ENCODE data around the gene PCDH12.

The PCDH12 gene

DNA sequence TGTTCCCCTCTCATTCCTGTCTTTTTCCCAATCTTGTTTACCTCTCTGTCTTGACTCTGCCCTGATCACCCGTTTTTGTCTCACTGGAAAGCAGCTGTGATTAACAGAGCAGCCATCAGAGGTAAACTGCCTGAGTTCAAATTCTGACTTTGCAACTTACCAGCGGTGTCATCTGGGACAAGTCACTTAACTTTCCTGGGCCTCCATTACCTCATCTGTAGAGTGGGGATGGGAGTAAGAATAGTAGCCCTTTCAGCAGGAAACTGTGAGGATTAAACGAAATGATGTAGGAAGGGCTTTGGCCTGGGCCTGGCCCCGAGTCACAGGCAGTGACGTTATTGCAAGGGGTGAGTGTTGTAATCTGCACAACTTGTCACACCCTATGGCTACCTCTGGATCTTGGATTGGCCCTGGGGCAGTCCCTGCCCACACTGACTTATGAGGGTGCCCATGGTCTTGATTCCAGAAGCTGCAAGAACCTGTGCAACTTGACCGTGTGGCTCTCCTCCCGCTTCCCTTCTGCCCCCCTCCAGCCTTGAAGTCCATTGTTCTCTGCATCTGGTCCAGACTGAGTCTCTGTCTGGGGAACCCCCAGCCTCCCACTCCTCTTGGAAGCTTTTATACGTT lies 657 bp upstream of the PCDH12 start:
- no peak overlapping the region for H3K4me2 ChIP-seq (ENCODE audit: low read length)
- peak overlapping the region; percentile 62 for H3K27ac ChIP-seq
- no peak overlapping the region for H3K4me3 ChIP-seq (ENCODE audit: low read depth, low read length)
- H3K36me3 ChIP-seq (ENCODE audit: control insufficient read depth, insufficient read depth, low read length) = no peaks in the 10 kb centered on the region
- TF ChIP-seq, protein P1, sequence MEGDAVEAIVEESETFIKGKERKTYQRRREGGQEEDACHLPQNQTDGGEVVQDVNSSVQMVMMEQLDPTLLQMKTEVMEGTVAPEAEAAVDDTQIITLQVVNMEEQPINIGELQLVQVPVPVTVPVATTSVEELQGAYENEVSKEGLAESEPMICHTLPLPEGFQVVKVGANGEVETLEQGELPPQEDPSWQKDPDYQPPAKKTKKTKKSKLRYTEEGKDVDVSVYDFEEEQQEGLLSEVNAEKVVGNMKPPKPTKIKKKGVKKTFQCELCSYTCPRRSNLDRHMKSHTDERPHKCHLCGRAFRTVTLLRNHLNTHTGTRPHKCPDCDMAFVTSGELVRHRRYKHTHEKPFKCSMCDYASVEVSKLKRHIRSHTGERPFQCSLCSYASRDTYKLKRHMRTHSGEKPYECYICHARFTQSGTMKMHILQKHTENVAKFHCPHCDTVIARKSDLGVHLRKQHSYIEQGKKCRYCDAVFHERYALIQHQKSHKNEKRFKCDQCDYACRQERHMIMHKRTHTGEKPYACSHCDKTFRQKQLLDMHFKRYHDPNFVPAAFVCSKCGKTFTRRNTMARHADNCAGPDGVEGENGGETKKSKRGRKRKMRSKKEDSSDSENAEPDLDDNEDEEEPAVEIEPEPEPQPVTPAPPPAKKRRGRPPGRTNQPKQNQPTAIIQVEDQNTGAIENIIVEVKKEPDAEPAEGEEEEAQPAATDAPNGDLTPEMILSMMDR (IDR thresholded peaks at IDR 0.05) = no peak
- no peaks in the 10 kb centered on the region for H3K9me3 ChIP-seq (ENCODE audit: control insufficient read depth, low read length)
- no peak overlapping the region for H2AFZ ChIP-seq
- no peaks in the 10 kb centered on the region for H3K79me2 ChIP-seq
- no peak overlapping the region for H3K9ac ChIP-seq
- H3K27me3 ChIP-seq (ENCODE audit: control insufficient read depth, insufficient read depth, low read length) = no peaks in the 10 kb centered on the region
- H3K4me1 ChIP-seq = peaks cover 3% of the 10 kb centered on the region

DNA sequence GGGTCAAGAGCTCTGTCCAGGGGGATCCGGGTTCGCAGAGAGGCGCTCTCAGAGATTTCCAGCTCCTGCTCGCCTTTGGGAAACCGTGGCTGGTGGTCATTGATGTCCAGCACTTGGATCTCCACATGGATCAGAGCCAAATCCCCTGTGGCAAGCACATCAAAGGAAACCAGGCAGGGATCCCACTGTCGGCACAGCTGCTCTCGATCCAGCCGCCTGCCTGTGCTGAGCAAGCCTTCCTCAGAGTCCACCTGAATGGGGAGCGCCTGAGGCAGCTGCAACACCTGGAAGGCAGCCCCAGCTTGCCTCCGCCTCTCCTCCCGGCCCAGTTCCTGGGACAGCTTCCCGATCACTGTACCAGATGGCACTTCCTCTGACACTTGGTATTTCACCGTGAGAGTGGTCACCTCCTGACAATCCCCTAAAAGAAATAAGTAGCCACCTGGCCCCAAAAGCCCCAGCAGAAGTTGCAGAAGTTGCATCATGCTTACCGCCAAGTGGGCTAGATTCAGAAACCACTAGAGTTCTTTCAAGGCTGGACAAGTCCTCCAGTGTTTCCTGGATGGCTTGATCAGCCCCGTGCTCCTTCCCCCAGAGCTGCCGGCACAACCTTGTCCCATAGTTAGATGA lies 520 bp downstream of the PCDH12 start:
- H3K9ac ChIP-seq = no peak overlapping the region
- TF ChIP-seq, protein P1 (IDR thresholded peaks at IDR 0.05) = no peak

DNA sequence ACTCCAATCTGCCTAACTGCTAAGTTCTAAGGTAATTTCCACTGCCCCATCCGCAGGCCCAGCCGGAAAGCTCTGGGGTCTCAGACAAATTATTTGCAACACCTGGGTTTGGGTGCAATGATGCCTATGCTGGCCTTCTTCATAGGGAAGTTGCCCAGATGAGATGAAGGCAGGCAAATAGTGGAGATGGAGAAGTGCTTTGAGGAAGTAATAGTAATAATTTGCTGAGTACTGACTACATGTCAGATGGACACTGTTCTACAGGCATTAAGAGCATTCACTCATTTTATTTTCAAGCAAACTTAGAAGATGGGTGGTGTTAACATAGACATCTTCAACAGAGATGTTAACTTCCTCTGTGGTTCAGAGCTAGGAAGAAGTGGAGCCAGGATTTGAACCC lies 3.8 kb downstream of the PCDH12 start:
- H3K27ac ChIP-seq = no peak overlapping the region
- H3K27me3 ChIP-seq (ENCODE audit: control insufficient read depth, insufficient read depth, low read length) = no peaks in the 10 kb centered on the region
- H3K9ac ChIP-seq = no peak overlapping the region
- H3K9me3 ChIP-seq (ENCODE audit: control insufficient read depth, low read length) = no peaks in the 10 kb centered on the region
- H3K4me1 ChIP-seq = peaks cover 14% of the 10 kb centered on the region
- no peaks in the 10 kb centered on the region for H3K36me3 ChIP-seq (ENCODE audit: control insufficient read depth, insufficient read depth, low read length)
- no peak overlapping the region for H2AFZ ChIP-seq
- no peak overlapping the region for H3K4me3 ChIP-seq (ENCODE audit: low read depth, low read length)
- TF ChIP-seq, protein P1 (IDR thresholded peaks at IDR 0.05) = no peak
- no peaks in the 10 kb centered on the region for H3K79me2 ChIP-seq
- no peak overlapping the region for H3K4me2 ChIP-seq (ENCODE audit: low read length)

More for the DNA sequence above, 520 bp downstream of the PCDH12 start:
- Histone ChIP-seq H3K4me2 (ENCODE audit: low read length) (no peak overlapping the region), H3K4me1 (peaks cover 3% of the 10 kb centered on the region), H3K27me3 (ENCODE audit: control insufficient read depth, insufficient read depth, low read length) (no peaks in the 10 kb centered on the region), H3K27ac (peak overlapping the region; percentile 62), H3K36me3 (ENCODE audit: control insufficient read depth, insufficient read depth, low read length) (no peaks in the 10 kb centered on the region), H3K9me3 (ENCODE audit: control insufficient read depth, low read length) (no peaks in the 10 kb centered on the region), H3K4me3 (ENCODE audit: low read depth, low read length) (peak overlapping the region; percentile 21), H2AFZ (no peak overlapping the region), H3K79me2 (no peaks in the 10 kb centered on the region)

DNA sequence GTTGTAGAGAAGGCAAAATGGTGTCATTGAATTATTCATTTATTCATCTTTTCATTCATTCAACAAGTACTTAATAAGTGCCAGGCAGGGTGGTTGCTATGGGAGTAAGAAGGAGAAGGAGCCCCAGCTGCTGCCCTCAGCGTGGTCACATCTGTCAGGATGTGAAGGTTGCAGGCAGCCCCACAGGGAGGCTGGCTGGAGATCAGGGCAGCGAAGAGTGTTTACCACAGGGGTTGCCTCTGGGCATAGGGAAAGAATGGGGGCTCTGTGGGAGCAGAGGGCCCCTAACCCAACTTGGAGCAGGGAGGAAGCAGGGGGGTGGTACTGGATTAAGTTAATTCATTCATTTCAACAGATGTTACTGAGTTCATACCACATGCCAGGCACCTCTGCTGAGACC lies 6.0 kb downstream of the PCDH12 start:
- peak overlapping the region; percentile 2 for H3K4me3 ChIP-seq (ENCODE audit: low read depth, low read length)
- no peaks in the 10 kb centered on the region for H3K9me3 ChIP-seq (ENCODE audit: control insufficient read depth, low read length)
- H3K4me2 ChIP-seq (ENCODE audit: low read length) = no peak overlapping the region
- peak overlapping the region; percentile 64 for H2AFZ ChIP-seq
- TF ChIP-seq, protein P1 (IDR thresholded peaks at IDR 0.05) = no peak
- H3K27me3 ChIP-seq (ENCODE audit: control insufficient read depth, insufficient read depth, low read length) = no peaks in the 10 kb centered on the region
- peaks cover 20% of the 10 kb centered on the region for H3K4me1 ChIP-seq
- H3K27ac ChIP-seq = peak overlapping the region; percentile 52
- no peaks in the 10 kb centered on the region for H3K36me3 ChIP-seq (ENCODE audit: control insufficient read depth, insufficient read depth, low read length)
- H3K9ac ChIP-seq = no peak overlapping the region
- no peaks in the 10 kb centered on the region for H3K79me2 ChIP-seq
